Kidney epithelial cell (primary cell): ENCODE results near the gene PHRF1. TPM values are rescaled to one million over a fixed set of nuclear protein-coding genes. Genes with fewer than 3 reads are reported as not detected.

Source experiments
- DNase-seq: peaks from one replicate; pipeline ENCODE4 v3.0.0-alpha.2; 2010; ENCODE audit warnings: low read depth
- H3K27me3 ChIP-seq: 2 replicates; pipeline ENCODE4 v1.6.0; 2011; ENCODE audit warnings: low read length; ENCODE audit not compliant: control insufficient read depth, insufficient read depth
- H3K36me3 ChIP-seq: 2 replicates; pipeline ENCODE4 v1.5.1; 2011; ENCODE audit warnings: low read length; ENCODE audit not compliant: control insufficient read depth, insufficient read depth
- H3K4me3 ChIP-seq: 2 replicates; pipeline ENCODE4 v1.5.1; 2011; ENCODE audit warnings: low read depth, mild to moderate bottlenecking, control low read depth, low read length
- CTCF ChIP-seq: IDR thresholded peaks from 2 replicates; pipeline ENCODE4 v1.5.1; 2011; ENCODE audit warnings: mild to moderate bottlenecking, moderate library complexity, low read length, control low read depth, inconsistent platforms; ENCODE audit not compliant: insufficient read depth, poor library complexity, severe bottlenecking
- total RNA-seq: library from RNA; depleted of rRNA; stranded (reverse); fragments of >200 nt; gene quantifications from 2 replicates; pipeline ENCODE4 v1.2.3, GENCODE V29; 2015

The PHRF1 gene
- total RNA-seq, 1 donor from 2014 or later, result 33.0 TPM

DNA sequence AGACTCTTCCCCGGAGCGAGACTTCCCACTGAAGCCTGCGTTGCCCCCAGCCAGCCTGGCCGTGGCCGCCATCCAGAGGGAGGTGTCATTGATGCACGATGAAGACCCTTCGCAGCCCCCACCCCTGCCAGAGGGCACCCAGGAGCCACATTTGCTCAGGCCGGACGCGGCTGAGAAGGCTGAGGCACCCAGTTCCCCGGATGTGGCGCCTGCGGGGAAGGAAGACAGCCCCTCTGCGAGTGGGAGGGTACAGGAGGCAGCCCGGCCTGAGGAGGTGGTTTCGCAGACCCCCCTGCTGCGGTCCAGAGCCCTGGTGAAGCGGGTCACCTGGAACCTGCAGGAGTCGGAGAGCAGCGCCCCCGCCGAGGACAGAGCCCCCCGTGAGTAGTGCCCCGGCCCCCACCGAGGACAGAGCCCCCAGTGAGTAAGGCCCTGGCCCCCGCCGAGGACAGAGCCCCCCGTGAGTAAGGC lies 33.1 kb downstream of the PHRF1 start:
- DNase-seq, result no peak
- TF ChIP-seq CTCF, result no peak
- no peaks in the 10 kb centered on the region for H3K27me3 ChIP-seq
- peaks cover 7% of the 10 kb centered on the region for H3K36me3 ChIP-seq
- no peak overlapping the region for H3K4me3 ChIP-seq

GRCh38 chr11:610146-610801 lies 34.0 kb downstream of the PHRF1 start:
- no peak overlapping the region for H3K4me3 ChIP-seq
- TF ChIP-seq CTCF, result no peak
- H3K27me3 ChIP-seq, result no peaks in the 10 kb centered on the region
- DNase-seq, result no peak
- peaks cover 6% of the 10 kb centered on the region for H3K36me3 ChIP-seq

DNA sequence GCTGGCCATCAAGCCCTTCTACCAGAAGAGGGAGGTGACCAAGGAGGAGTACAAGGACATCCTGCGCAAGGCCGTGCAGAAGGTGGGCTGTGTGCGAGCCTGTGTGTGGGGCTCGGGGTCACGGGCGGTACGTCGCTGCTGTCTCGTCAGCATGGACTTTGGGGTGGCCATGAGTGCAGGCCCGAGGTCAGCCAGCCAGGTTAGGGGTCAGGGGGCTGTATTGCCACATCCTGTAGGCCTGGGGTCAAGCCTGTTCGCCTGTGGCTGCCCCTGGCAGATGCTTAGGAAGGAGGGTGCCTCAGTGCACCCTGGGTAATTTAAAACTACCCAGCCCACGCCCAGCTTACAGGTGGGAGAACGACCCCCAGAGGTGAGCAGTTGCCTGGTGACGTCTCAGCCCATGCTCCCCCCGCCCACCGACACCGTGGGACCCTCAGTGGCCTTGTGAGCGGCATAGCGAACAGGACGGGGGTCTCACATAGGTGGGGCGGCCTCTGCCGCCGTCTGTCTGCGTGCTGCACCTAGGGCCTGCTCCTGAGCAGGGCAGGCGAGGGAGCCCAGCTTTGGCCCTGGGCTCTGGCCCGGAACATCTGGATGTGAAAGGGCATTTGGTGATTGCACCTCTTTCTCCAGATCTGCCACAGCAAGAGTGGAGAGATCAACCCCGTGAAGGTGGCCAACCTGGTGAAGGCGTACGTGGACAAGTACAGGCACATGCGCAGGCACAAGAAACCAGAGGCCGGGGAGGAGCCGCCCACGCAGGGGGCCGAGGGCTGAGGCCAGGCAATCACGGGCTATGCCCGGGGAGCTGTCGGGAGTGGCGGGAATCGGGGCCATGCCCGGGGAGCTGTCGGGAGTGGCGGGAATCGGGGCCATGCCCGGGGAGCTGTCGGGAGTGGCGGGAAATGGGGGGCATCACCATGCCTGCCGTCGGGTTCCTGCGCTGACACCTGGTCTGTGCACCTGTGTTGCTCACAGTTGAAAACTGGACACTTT lies 35.0 kb downstream of the PHRF1 start:
- Histone ChIP-seq H3K27me3 (no peaks in the 10 kb centered on the region), H3K4me3 (no peak overlapping the region), H3K36me3 (peaks cover 4% of the 10 kb centered on the region)
- DNase-seq, result no peak
- no peak for TF ChIP-seq CTCF

DNA sequence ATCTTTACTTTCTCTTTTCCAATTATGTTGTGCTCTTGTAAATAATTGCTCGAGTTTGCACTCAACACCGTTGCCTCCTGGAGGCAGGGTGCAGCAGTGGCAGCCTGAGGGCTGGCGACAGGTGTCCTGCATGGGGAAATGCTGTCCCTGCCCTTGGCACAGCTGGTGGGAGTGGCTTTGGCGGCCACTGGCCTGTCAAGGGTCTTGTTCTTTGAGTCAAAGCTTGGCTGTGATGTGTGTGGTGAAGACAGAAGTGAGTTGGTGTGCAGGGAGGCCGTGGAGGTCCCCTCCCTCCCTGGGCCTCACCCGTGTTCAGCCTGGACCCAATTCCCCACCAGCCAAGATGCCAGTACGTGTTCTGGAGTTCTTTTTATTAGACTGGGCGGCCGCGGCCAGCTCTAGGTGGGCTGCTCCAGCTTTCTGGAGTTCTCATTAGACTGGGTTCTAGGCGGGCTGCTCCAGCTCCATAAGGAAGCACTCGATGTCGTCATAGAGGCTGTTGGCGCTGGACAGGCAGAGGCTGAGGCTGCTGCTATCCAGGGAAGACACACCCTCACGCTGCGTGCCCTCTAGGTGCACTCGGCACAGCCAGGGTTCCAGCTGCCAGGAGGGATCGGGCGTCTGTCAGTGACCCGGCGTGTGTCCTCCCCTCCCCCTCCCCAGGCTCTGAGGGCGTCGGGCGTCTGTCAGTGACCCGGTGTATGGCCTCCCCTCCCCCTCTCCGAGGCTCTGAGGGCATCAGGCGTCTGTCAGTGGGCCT lies 36.1 kb downstream of the PHRF1 start:
- H3K4me3 ChIP-seq, result no peak overlapping the region
- DNase-seq, result no peak
- no peaks in the 10 kb centered on the region for H3K27me3 ChIP-seq
- TF ChIP-seq CTCF, result peak; percentile 31
- H3K36me3 ChIP-seq, result peaks cover 4% of the 10 kb centered on the region

GRCh38 chr11:612961-613300 lies 36.7 kb downstream of the PHRF1 start:
- DNase-seq, result no peak
- no peak for TF ChIP-seq CTCF
- H3K36me3 ChIP-seq, result peaks cover 4% of the 10 kb centered on the region
- H3K4me3 ChIP-seq, result no peak overlapping the region
- no peaks in the 10 kb centered on the region for H3K27me3 ChIP-seq
